ENCODE measurements around the gene TLCD4.
"Not testable (repeated sequence)": the region's sequence is repeated elsewhere in the genome, so short reads cannot be mapped to it uniquely, and the experiment has no call there.

Gene TLCD4

GRCh38 chr1:95117207-95118066 lies at the start of gene TLCD4:
Gene TLCD4 (plus strand): TSS chr1:95117355. CDS start chr1:95143902, 26,547 bp downstream.
- no peak for DNase-seq (ENCODE audit: low spot score)

GRCh38 chr1:95067568-95067967 lies 49.6 kb upstream of the TLCD4 start:
- no peak for DNase-seq (ENCODE audit: low spot score)

- DNase-seq (ENCODE audit: low spot score) = no peak
Measured at GRCh38 chr1:95068956-95069709, 48.0 kb upstream of the TLCD4 start.

DNA sequence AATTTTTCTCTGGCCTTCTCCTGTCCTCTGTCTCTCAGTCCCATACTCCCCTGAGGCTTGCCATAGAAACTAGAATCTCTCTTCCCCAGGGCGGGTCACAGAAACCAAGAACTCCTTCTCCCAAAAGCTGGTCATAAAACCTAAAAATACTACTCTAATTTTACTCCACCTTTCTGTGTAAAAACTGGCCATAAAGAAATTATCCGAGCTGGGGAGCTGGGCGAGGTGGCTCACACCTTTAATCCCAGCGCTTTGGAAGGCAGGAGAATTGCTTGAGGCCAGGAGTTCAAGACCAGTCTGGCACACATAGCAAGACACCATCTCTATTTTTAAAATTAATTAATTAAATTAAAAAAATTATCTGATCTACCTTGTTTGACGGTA lies 47.5 kb upstream of the TLCD4 start:
- no peak for DNase-seq (ENCODE audit: low spot score)

DNA sequence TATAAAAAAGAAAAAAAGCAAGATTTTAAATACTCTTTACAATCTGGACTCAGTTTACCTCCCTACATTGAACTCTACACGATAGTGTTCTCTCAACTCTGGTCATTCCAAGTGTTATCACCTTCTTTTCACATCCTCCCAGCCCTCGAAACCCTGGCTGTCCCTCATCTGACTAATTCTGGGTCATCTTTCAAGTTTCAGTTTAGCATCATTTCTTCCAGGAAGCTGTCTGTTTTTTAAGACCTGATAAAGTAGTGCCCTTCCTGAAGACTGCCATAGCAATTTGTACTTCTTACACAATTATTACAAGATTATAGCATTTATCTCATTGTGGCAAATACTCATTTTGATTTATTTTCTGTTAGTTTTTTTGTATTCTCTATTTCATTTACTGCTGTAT lies 45.6 kb upstream of the TLCD4 start:
- no peak for DNase-seq (ENCODE audit: low spot score)

DNA sequence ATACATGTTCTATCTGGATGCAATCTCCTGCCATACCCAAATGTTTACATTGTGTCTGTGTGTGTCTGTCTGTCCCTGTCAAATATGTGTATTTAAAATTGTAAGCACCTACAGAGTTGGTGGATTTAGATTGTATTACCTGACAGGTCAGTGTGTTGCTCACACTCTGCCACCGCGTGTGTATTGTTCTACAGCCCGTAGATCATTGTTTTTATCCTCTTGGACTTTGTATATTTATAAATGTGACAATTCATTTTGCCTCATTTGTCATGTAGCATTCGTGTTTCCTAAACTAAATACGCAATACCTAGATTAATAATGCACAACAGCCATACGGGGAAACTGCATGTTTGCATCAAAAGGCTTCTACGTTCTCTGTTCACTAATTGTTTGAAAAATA lies 45.0 kb upstream of the TLCD4 start:
- DNase-seq (ENCODE audit: low spot score) = no peak

DNA sequence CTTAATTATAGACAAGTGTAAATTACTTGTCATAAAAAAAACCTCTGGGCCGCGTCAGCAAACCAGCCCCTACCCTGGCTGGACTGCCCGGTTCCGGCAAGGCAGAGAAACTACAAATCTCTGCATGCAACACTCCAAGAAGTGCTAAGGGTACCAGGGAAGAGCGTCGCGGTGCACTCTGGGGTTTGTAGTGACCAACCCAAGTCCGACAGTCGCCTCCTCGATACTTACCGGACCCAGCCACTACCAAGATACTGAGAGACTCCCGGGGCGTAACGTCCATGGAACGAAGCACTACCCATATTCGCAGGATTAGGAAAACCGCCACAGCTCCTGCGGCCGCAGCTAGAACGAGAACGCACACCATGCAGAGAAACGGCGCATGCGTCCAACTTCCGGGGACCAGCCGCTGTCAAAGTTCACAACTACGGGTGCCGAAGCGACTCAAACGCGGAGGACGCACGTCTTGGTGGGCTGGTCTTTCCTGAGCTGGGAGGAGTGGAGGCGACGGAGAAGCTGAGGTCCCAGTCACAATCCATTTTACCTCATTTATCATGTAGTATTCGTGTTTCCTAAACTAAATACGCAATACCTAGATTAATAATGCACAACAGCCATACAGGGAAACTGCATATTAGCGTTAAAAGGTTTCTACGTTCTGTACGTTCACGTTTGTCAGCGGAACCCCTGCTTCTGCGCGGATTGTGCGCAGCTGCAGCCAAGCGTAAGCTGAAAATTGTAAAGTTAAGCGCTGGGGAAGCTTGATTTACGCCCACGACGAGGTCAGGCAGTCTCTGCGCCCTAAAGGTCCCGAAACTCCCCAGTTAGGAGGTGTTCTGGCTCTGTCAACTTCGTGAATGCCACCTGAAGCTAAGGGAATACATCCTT lies 44.4 kb upstream of the TLCD4 start, which contains the start of gene ALG14:
TSS of gene ALG14 (minus strand) at position 420 of the 888 bp plus-strand sequence. CDS start at position 367, 53 bp downstream.
- DNase-seq (ENCODE audit: low spot score) = peak; percentile 98

- DNase-seq (ENCODE audit: low spot score) = peak; percentile 32
Measured at GRCh38 chr1:95073446-95073845, 43.7 kb upstream of the TLCD4 start.

DNA sequence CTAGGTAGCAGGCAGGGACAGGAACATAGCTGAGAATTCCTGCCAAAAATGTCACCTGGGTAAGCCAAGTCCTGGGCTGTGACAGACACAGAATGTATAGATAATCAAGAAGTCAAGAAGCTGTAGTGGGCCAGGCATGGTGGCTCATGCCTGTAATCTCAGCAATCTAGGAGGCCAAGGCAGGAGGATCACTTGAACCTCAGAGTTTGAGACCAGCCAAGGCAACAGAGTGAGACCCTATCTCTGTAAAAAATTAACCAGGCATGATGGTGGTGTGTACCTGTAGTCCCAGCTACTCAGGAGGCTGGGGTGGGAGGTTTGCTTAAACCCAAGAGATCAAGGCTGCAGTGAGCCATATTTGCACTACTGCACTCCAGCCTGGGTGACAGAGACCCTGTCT lies 41.1 kb upstream of the TLCD4 start:
- DNase-seq (ENCODE audit: low spot score) = no peak

DNA sequence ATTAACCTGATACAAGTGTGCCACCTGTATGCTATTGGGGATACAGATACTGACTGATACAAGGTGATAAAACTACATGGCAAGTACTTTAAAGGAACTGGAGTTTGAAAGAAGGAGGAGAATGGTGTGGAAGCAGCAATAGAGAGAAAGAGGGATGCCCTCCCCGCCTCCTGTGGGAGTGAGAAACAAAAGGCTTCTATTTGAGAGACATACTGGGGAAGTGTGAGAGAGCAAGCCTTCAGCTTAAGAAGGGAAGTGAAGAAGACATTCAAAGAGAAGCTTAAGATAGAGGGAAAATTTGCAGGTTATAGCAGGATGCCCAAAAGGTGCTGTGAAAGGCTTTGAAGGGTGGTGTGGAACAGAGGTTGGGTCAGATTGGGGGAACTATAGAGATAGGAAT lies 36.7 kb upstream of the TLCD4 start:
- DNase-seq (ENCODE audit: low spot score) = peak; percentile 69

DNA sequence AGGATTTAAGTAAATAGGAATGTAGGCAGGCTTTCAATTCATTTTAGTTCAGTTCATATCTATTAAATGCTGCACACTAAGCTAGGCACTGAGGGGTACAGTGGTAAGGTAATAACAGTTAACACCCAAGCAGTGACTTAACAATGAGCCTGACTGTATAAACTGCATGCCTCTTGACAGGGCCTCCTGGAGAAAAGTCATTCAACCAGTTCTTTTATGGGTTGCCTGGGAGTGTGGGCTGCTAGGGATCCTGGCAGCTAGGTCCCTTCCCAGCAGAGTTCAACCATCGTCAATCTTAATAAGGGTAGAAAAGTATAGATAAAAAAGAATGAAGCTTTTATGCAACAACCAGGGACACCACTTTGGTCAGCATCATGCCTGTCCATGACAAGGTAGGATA lies 36.3 kb upstream of the TLCD4 start:
- DNase-seq (ENCODE audit: low spot score) = no peak

GRCh38 chr1:95084317-95085176 lies 32.6 kb upstream of the TLCD4 start:
- DNase-seq (ENCODE audit: low spot score) = peak; percentile 75

DNA sequence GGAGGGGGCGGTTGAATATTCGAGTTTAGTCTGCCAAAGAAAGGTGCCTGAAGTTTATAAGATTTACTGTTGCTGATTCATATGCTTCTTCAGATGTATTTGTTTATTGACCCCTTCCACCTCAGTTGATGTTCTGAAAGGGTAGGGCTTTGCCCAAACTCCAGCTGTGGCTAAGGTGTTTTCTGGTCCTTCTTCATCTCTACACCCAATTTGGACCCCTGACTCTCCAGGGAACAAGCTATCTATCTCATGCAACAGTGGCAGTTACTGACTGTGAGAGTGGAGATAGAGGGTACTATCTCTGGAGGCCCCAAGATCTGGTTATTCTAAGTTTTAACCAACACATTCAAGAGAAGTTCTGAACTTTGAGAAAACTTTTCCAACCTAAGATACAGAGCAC lies 31.8 kb upstream of the TLCD4 start:
- no peak for DNase-seq (ENCODE audit: low spot score)

- DNase-seq (ENCODE audit: low spot score) = no peak
Measured at GRCh38 chr1:95086949-95087533, 30.1 kb upstream of the TLCD4 start.

DNA sequence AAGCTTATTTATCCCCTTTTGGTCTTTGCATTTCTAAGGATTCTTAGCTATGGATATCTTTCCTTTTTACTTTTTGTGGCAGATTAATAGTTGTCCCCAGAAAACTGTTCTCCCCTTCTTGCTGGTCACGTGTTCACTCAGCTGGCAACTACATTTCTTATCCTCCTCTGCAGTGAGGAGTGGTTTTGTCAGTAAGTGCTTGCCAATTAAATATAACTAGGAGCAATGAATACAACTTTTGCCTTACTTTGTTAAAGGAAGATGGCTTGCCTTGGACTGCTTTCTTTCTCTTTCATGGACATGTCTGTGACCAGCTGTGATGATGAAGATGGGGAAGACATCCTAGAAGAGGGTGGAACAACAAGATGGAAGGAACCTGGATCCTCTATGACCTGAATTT lies 28.9 kb upstream of the TLCD4 start:
- no peak for DNase-seq (ENCODE audit: low spot score)

GRCh38 chr1:95089650-95090287 lies 27.4 kb upstream of the TLCD4 start:
- DNase-seq (ENCODE audit: low spot score) = no peak

DNA sequence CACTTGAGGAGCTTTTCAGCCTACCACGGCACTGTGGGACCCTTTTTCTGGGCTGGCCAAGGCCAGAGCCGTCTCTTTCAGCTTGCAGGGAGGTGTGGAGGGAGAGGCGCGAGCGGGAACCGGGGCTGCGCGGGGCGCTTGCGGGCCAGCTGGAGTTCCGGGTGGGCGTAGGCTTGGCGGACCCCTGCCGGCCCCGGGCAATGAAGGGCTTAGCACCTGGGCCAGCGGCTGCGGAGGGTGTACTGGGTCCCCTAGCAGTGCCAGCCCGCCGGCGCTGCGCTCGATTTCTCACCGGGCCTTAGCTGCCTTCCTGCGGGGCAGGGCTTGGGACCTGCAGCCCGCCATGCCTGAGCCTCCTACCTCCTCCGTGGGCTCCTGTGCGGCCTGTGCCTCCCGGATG lies 25.9 kb upstream of the TLCD4 start:
- DNase-seq (ENCODE audit: low spot score) = not testable (repeated sequence)

GRCh38 chr1:95092891-95093290 lies 24.3 kb upstream of the TLCD4 start:
- DNase-seq (ENCODE audit: low spot score) = not testable (repeated sequence)

- DNase-seq (ENCODE audit: low spot score) = no peak
Measured at GRCh38 chr1:95093296-95093695, 23.9 kb upstream of the TLCD4 start.

- no peak for DNase-seq (ENCODE audit: low spot score)
Measured at GRCh38 chr1:95094923-95095322, 22.2 kb upstream of the TLCD4 start.
